NT2/D1 (cell line): ENCODE measurements around the gene SND1.
A peak's percentile ranks its signal among the peaks of the same experiment; 100 is the strongest.
"Not testable (repeated sequence)": the region's sequence is repeated elsewhere in the genome, so short reads cannot be mapped to it uniquely, and the experiment has no call there.

ENCODE experiments used
- DNase-seq: peaks from one replicate; pipeline ENCODE4 v3.0.0-alpha.2; 2011; ENCODE audit warnings: low read depth, low spot score
- H3K27me3 ChIP-seq: 2 replicates; pipeline ENCODE4 v1.6.0; 2011; ENCODE audit warnings: mild to moderate bottlenecking; ENCODE audit not compliant: insufficient read length, insufficient read depth
- H3K36me3 ChIP-seq: 2 replicates; pipeline ENCODE4 v1.6.1; 2011; ENCODE audit warnings: mild to moderate bottlenecking, low read length, mixed read lengths; ENCODE audit not compliant: insufficient read depth, insufficient read length
- H3K4me1 ChIP-seq: 2 replicates; pipeline ENCODE4 v1.5.1; 2011; ENCODE audit not compliant: insufficient read depth, insufficient read length
- H3K4me3 ChIP-seq: 2 replicates; pipeline ENCODE4 v1.5.1; 2011; ENCODE audit warnings: low read depth; ENCODE audit not compliant: insufficient read length
- H3K9ac ChIP-seq: 2 replicates; pipeline ENCODE4 v1.6.0; 2011; ENCODE audit warnings: low read depth; ENCODE audit not compliant: insufficient read length
- H3K9me3 ChIP-seq: 2 replicates; pipeline ENCODE4 v1.5.1; 2011; ENCODE audit warnings: mild to moderate bottlenecking, low read length; ENCODE audit not compliant: insufficient read depth
- SUZ12 ChIP-seq: IDR thresholded peaks from 2 replicates; pipeline ENCODE4 v1.6.1; 2011; ENCODE audit not compliant: insufficient read length, insufficient read depth; ENCODE audit errors: extremely low read depth
- YY1 ChIP-seq: IDR thresholded peaks from 2 replicates; pipeline ENCODE4 v1.6.1; 2011; ENCODE audit not compliant: insufficient read length, insufficient read depth
- ZNF274 ChIP-seq: IDR thresholded peaks from 2 replicates; pipeline ENCODE4 v1.6.1; 2011; ENCODE audit warnings: mild to moderate bottlenecking, low read depth, low read length

Gene SND1

GRCh38 chr7:128102490-128103291, 450.7 kb downstream of the SND1 start:
- no peak for TF ChIP-seq ZNF274
- no peak for TF ChIP-seq YY1
- no peak for TF ChIP-seq SUZ12
- no peak overlapping the region for H3K4me3 ChIP-seq
- DNase-seq, result no peak
- H3K4me1 ChIP-seq, result peaks cover 3% of the 10 kb centered on the region
- peaks cover 31% of the 10 kb centered on the region for H3K27me3 ChIP-seq
- H3K36me3 ChIP-seq, result no peaks in the 10 kb centered on the region
- H3K9me3 ChIP-seq, result no peaks in the 10 kb centered on the region
- no peak overlapping the region for H3K9ac ChIP-seq

DNA sequence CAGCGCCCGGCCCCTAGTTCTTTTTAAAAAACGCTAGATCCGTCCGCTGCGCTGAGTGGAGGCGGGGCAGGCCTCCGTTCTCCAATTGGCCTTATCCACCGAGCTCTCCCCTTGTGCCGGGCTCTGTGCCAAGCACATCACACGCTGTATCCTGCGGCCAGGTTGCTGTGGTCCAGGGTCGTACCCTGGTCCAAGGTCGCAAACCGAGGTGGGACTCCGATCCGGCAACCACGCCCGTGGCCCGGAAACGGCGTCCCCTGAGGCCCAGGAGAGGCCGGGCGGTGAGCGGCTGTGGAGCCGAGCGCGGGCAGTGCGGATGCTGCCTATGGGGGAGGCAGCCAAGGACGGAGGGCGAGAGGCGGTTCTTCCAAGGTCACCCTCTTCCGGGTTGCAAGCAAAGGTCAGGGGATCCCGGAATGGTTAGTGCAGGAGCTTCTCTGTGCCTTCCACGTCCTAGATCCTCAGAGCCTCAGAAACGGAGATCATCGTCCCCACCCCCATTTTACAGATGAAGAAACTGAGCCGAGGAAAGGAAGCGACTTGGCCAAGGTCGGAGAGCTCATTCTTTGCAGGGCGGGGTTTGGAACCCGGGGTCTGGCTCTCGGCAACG, 451.6 kb downstream of the SND1 start:
- H3K9me3 ChIP-seq, result no peaks in the 10 kb centered on the region
- no peaks in the 10 kb centered on the region for H3K36me3 ChIP-seq
- no peak for TF ChIP-seq SUZ12
- TF ChIP-seq ZNF274, result no peak
- no peak for TF ChIP-seq YY1
- H3K4me3 ChIP-seq, result peak overlapping the region; percentile 43
- H3K27me3 ChIP-seq, result peaks cover 31% of the 10 kb centered on the region
- peak overlapping the region; percentile 61 for H3K9ac ChIP-seq
- no peak for DNase-seq
- H3K4me1 ChIP-seq, result peaks cover 3% of the 10 kb centered on the region

- Histone ChIP-seq H3K36me3 (no peaks in the 10 kb centered on the region), H3K4me1 (peaks cover 3% of the 10 kb centered on the region), H3K9me3 (no peaks in the 10 kb centered on the region), H3K4me3 (peak overlapping the region; percentile 43), H3K9ac (peak overlapping the region; percentile 61), H3K27me3 (peaks cover 31% of the 10 kb centered on the region)
- DNase-seq, result no peak
- TF ChIP-seq YY1, result no peak
- TF ChIP-seq ZNF274, result no peak
- TF ChIP-seq SUZ12, result no peak
These were observed 452.2 kb downstream of the SND1 start for GRCh38 chr7:128104108-128104742.

GRCh38 chr7:128105228-128106022, 453.4 kb downstream of the SND1 start:
- Histone ChIP-seq H3K9me3 (no peaks in the 10 kb centered on the region), H3K9ac (no peak overlapping the region), H3K36me3 (no peaks in the 10 kb centered on the region), H3K27me3 (peaks cover 31% of the 10 kb centered on the region), H3K4me3 (no peak overlapping the region), H3K4me1 (peaks cover 3% of the 10 kb centered on the region)
- no peak for DNase-seq
- TF ChIP-seq ZNF274 (no peak), YY1 (no peak), SUZ12 (no peak)

- DNase-seq, result no peak
- H3K27me3 ChIP-seq, result peaks cover 31% of the 10 kb centered on the region
- no peak overlapping the region for H3K9ac ChIP-seq
- no peaks in the 10 kb centered on the region for H3K36me3 ChIP-seq
- TF ChIP-seq SUZ12 (no peak), YY1 (no peak), ZNF274 (no peak)
- H3K4me1 ChIP-seq, result peaks cover 3% of the 10 kb centered on the region
- H3K9me3 ChIP-seq, result no peaks in the 10 kb centered on the region
- H3K4me3 ChIP-seq, result no peak overlapping the region
These were observed 454.8 kb downstream of the SND1 start for GRCh38 chr7:128106821-128107220.

DNA sequence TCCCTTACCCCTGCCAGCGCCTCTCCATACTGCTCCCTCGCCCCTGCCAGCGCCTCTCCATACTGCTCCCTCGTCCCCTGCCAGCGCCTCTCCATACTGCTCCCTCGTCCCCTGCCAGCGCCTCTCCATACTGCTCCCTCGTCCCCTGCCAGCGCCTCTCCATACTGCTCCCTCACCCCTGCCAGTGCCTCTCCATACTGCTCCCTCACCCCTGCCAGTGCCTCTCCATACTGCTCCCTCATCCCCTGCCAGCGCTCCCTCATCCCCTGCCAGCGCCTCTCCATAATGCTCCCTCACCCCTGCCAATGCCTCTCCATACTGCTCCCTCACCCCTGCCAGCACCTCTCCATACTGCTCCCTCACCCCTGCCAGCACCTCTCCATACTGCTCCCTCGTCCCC, 455.5 kb downstream of the SND1 start:
- H3K27me3 ChIP-seq, result peaks cover 31% of the 10 kb centered on the region
- H3K4me1 ChIP-seq, H3K9ac ChIP-seq, H3K9me3 ChIP-seq, DNase-seq, H3K4me3 ChIP-seq, H3K36me3 ChIP-seq: not testable (repeated sequence)

GRCh38 chr7:128108129-128108528, 456.1 kb downstream of the SND1 start:
- no peak overlapping the region for H3K4me3 ChIP-seq
- peaks cover 3% of the 10 kb centered on the region for H3K4me1 ChIP-seq
- DNase-seq, result no peak
- TF ChIP-seq YY1 (no peak), ZNF274 (no peak), SUZ12 (no peak)
- no peaks in the 10 kb centered on the region for H3K9me3 ChIP-seq
- H3K9ac ChIP-seq, result no peak overlapping the region
- peaks cover 31% of the 10 kb centered on the region for H3K27me3 ChIP-seq
- no peaks in the 10 kb centered on the region for H3K36me3 ChIP-seq
